Stimulated activated CD4-positive, alpha-beta T cell treated with anti-CD3 and anti-CD28 coated beads, Interleukin-2, amount 100 ng/mL, for 48 hours (primary cell): ENCODE results near the gene FGR.
A peak's percentile ranks its signal among the peaks of the same experiment; 100 is the strongest.
"Not testable (repeated sequence)": the region's sequence is repeated elsewhere in the genome, so short reads cannot be mapped to it uniquely, and the experiment has no call there.

Experiments
- DNase-seq, 2 donors: peaks; one replicate each; pipeline ENCODE4 v3.0.0-alpha.2; 2020

FGR gene

GRCh38 chr1:27659497-27660299 is 24.7 kb upstream of the FGR start:
- peak; percentile 78 to 81 for DNase-seq

DNA sequence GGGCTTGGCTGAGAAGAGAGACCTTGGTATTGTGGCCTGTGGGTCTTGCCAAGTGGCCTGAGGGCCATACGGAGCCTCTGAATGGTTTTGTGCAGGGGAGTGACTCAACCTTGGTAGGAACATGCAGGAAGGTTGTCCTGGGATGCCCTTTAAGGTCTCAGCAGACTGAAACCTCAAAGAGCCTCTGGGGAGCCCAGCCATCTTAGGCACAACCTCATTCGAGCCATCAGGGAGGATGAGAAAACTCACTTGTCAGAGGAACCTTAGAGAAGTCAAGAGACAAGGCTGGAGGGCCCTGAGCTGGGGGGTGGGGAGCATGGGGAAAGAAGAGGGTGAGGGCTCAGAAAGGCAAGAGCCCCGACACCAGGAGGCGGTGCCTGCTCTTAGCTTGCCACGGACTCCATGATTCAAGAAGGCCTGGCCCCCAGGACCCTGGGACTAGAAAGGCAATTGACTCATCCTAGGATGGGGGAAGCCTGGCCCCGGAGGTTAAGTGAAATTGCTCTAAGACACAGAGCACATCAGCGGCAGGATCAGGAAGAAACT is 24.0 kb upstream of the FGR start:
- DNase-seq, result no peak

GRCh38 chr1:27656157-27656893 is 21.3 kb upstream of the FGR start:
- no peak for DNase-seq

- DNase-seq, result no peak
These were observed 20.4 kb upstream of the FGR start for GRCh38 chr1:27655151-27655937.

- no peak for DNase-seq
These were observed 17.3 kb upstream of the FGR start for GRCh38 chr1:27652111-27652864.

GRCh38 chr1:27650539-27651175 is 15.7 kb upstream of the FGR start:
- no peak for DNase-seq

DNA sequence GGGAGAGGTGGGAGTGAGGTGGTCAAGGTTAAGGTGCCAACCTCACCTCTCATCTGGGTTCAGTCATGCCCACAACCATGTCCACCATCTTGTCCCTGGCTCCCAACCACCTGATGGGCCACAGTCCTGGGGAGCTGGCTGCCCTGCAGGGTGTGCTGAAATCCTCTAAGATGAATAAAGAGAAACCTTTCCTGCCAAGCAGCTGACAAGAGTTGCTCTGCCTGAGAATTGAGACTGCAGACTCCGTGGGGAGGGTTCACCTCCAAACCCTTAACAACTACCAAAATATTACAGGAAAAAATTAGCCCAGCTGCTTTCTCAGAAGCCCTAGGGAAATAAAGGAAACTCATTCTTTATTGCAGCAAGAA is 15.2 kb upstream of the FGR start:
- DNase-seq, result no peak

GRCh38 chr1:27649306-27649635 is 14.3 kb upstream of the FGR start:
- DNase-seq, result no peak

DNA sequence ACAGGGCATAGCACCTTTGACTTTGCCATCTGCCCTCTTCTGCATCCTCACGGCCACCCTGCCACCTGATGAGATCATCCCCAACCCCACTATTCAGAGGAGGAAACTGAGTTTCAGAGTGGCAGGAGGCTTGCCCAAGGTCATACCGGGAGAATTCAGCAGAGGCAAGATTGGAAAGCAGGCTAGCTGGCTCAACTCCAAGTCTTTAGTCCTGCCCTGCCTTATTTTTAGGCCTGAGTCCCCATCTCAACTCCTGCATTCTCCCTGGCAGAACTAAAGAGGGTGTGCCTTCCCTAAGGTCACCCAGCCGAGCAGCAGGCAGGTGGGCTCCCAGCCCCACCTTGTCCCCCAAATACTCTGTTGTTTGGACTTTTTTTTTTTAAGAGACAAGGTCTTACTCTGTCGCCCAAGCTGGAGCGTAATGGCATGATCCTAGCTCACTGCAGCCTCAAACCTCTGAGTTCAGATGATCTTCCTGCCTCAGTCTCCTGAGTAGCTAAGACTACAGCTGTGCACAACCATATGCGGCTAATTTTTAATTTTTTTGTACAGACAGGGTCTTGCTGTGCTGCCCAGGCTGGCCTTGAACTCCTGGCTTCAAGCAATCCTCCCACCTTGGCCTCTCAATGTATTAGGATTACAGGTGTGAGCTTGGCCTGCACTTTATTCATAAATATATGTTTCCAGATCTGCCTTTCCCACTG is 13.8 kb upstream of the FGR start:
- DNase-seq, result no peak

- no peak for DNase-seq
These were observed 12.3 kb upstream of the FGR start for GRCh38 chr1:27647328-27647727.

DNA sequence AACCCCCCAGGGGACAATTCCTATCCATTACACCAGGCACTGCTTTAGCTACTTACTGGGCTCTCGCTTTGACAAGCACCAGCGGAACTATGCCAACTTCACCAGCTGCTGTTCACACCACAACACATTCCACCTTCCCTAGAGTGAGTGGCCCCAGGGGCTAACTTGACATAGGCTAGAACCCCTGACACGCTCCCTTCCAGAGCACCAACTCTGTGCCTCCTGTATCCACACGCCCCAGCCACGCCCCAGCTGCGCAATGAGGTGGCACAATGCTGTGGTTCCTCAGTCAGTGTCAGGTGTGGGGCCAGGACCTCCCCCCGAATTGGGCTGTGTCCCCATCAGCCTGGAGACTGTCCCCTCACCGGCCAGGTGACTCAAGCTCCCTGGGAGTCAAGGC is 11.7 kb upstream of the FGR start:
- no peak for DNase-seq

DNA sequence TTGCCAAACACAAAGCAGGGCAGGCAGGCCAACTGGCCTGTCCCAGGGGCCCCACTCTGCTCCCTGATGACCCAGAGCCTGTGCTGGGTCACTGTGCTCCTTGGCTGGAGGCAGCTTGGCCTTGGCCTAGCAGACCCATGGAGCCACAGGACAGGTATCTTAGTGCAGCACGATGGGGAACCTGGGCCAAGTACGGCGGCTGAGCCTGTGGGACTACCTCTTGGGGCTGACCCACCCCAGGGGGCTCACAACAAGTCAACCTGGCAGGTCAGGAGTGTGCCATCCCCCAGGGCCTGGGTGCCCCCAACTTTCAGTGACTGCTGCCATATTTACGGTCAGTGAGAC is 10.1 kb upstream of the FGR start:
- DNase-seq, result no peak

DNA sequence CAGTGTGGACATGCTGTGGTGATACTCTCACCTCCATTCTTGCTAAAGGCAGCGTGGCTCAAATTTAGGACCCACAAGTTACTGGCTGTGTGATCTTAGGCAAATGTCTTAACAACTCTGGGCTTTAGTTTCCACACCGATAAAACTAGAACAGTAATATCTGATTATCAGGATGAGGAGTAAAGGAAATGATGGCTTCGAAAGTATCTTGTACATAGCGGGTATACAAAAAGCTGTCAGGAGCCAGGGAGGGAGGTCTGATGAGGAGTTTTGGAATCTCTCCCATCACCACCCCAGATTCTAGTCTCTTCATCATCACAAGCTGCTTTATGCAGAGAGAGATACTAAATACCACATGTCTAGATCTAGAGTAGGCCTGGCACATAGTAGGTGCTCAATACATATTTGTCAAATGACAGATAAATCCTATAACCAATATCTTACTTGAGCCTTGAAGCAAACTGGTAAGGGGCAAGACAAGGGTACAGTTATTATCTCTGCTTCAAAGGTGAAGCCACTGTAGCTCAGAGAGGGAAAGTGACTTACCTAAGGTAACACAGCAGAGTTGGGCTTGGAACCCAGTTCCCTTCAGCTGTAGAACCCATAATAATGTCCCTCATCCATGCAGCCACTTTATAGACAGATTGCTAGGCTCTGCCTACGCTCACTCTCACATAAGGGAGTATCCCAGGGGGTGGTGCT is 9.5 kb upstream of the FGR start:
- DNase-seq, result no peak

DNA sequence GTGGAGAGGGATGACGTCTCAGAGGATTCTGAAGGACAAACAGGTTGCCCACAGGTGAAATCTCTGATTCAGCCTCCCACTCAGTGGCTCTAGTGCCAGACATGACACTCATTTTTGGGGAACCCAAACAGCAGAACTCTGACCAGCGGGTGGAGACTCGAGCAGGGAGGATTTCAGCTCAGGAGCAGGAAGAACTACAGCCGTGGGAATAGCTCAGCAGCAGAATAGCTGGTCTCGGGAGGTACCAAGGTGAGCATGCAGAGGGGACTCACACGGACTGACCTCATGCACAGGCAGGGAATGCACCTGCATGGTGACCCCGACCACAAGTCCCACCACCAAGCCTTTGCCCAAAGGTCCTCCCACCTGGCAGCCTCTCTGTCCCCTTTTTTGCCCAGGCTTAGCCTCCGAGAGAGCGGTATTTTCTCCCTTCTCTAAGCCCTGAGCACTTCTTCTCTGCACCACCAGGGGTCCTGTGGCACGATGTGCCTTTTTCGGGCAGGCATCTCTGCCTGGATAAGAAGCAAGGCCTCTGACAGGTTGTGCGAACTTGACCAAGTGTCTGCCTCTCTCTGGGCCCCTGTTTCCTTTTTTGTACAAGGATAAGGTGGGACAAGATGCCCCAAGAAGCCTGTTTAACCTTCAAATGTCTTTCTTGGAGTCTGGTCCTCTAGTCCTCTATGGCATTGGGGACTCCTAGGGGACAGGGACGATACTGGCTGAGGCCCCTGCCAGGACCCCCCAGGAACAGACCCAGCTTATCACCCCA is 8.8 kb upstream of the FGR start:
- DNase-seq, result peak; percentile 61 to 63

GRCh38 chr1:27640514-27640913 is 5.5 kb upstream of the FGR start:
- not testable (repeated sequence) for DNase-seq

DNA sequence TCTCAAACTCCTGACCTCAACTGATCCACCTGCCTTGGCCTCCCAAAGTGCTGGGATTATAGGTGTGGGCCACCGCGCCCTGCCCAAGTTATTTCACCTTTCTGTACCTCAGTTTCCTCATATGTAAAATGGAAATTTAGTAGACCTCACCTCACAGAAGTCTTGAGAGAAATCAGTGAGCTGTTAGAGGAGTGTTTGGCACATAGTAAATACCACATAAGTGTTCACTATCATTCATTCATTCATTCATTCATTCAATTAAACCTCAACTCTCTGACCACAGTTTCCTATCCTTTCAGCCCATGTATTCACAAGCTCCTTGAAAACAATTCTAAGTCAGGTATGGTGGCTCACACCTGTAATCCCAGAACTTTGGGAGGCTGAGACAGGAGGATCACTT is 3.8 kb upstream of the FGR start:
- no peak for DNase-seq

GRCh38 chr1:27638047-27638734 is 3.2 kb upstream of the FGR start:
- no peak for DNase-seq

GRCh38 chr1:27635396-27636142 is 584 bp upstream of the FGR start:
- no peak for DNase-seq
